B cell (primary cell): Measurements from ENCODE around the gene SGTA. TPM values are rescaled to one million over a fixed set of nuclear protein-coding genes. Genes with fewer than 3 reads are reported as not detected.

ENCODE experiments used
- ATAC-seq: fragments of 200-7000 bp; cut with Tn5 transposase; one replicate; pipeline ENCODE4 v1.10.0; 2021; ENCODE audit warnings: low read depth, mild to moderate bottlenecking, moderate number of reproducible peaks, moderate library complexity
- CTCF ChIA-PET: fragments of 350-600 bp; sonication (Branson Sonifier 250); formaldehyde crosslinking; loops from one replicate; lab custom pipeline; 2021; ENCODE audit warnings: antibody characterized with exemption, inconsistent platforms; lab: Charles Lee
- POLR2A ChIA-PET: fragments of 350-600 bp; sonication (Branson Sonifier 250); formaldehyde crosslinking; loops from one replicate; lab custom pipeline; 2021; ENCODE audit warnings: antibody characterized with exemption; lab: Charles Lee
- DNase-seq: peaks from one replicate; pipeline ENCODE4 v3.0.0; 2013
- H2AFZ ChIP-seq: 2 replicates; pipeline ENCODE4 v1.6.1; 2012; ENCODE audit warnings: mild to moderate bottlenecking, low read depth, low read length; ENCODE audit not compliant: insufficient read depth, poor library complexity, severe bottlenecking
- H3K27ac ChIP-seq, 2 donors: 1 replicate in 1 of 2; 2 replicates in 1 of 2; pipeline ENCODE4 v1.5.1; 2012 to 2013; ENCODE audit warnings: low read length in 2 of 2, mild to moderate bottlenecking in 2 of 2, moderate library complexity in 1 of 2
- H3K27me3 ChIP-seq, 4 experiments: fragments of 200-600 bp in 1 of 4; sonication (generic) in 1 of 4; replicated peaks in 1 of 4; 1 replicate in 2 of 4; 2 replicates in 2 of 4; pipeline versions ENCODE4 v1.6.1 to v1.7.0; 2013 to 2016; ENCODE audit warnings: low read length in 3 of 4, mild to moderate bottlenecking in 2 of 4, mixed read lengths in 1 of 4, moderate library complexity in 1 of 4; ENCODE audit not compliant: insufficient read depth in 4 of 4, control insufficient read depth in 3 of 4; ENCODE audit errors: control extremely low read depth in 1 of 4
- H3K36me3 ChIP-seq, 2 experiments: replicated peaks in 1 of 2; 1 replicate in 1 of 2; 2 replicates in 1 of 2; pipeline versions ENCODE4 v1.6.1 to v1.7.1; 2013; ENCODE audit warnings: low read length in 1 of 2; ENCODE audit not compliant: insufficient read depth in 2 of 2, control insufficient read depth in 1 of 2; ENCODE audit errors: control extremely low read depth in 1 of 2, extremely low read depth in 1 of 2
- H3K4me1 ChIP-seq, 2 donors: fragments of 200-600 bp in 1 of 2; sonication (generic) in 1 of 2; 1 replicate in 1 of 2; 2 replicates in 1 of 2; pipeline versions ENCODE4 v1.5.1 to v1.6.1; 2013 to 2017; ENCODE audit warnings: low read length in 2 of 2; ENCODE audit not compliant: control insufficient read depth in 2 of 2, insufficient read depth in 2 of 2
- H3K4me2 ChIP-seq: replicated peaks from 2 replicates; pipeline ENCODE3; 2012; ENCODE audit warnings: mild to moderate bottlenecking, low read depth, low read length; ENCODE audit not compliant: poor library complexity, severe bottlenecking
- H3K4me3 ChIP-seq, 5 experiments: fragments of 200-600 bp in 1 of 5; sonication (generic) in 1 of 5; 1 replicate in 3 of 5; 2 replicates in 2 of 5; pipeline versions ENCODE4 v1.5.1 to v1.7.0; 2011 to 2016; ENCODE audit warnings: low read length in 4 of 5, mild to moderate bottlenecking in 4 of 5, low read depth in 2 of 5, control low read depth in 1 of 5, moderate library complexity in 1 of 5; ENCODE audit not compliant: insufficient read depth in 1 of 5; ENCODE audit errors: control extremely low read depth in 1 of 5, extremely low read depth in 1 of 5
- H3K79me2 ChIP-seq: fragments of 200-600 bp; sonication (generic); one replicate; pipeline ENCODE4 v1.6.0; 2016; ENCODE audit warnings: low read length; ENCODE audit not compliant: control insufficient read depth, insufficient read depth
- H3K9ac ChIP-seq: fragments of 200-600 bp; sonication (generic); 2 replicates; pipeline ENCODE4 v1.6.1; 2017; ENCODE audit warnings: mild to moderate bottlenecking, low read length, moderate library complexity
- H3K9me3 ChIP-seq, 3 donors: one replicate each; pipeline versions ENCODE4 v1.6.1 to v1.7.1; 2013; ENCODE audit warnings: low read length in 2 of 3; ENCODE audit not compliant: control insufficient read depth in 2 of 3, insufficient read depth in 1 of 3; ENCODE audit errors: control extremely low read depth in 1 of 3
- H4K20me1 ChIP-seq: 2 replicates; pipeline ENCODE4 v1.6.0; 2012; ENCODE audit warnings: mild to moderate bottlenecking, low read length; ENCODE audit not compliant: insufficient read depth, control insufficient read depth, poor library complexity, severe bottlenecking
- H3K27ac Mint-ChIP-seq: one replicate; pipeline ENCODE4 v1.8.0; 2021; ENCODE audit warnings: mixed read lengths
- H3K27me3 Mint-ChIP-seq: one replicate; pipeline ENCODE4 v1.8.0; 2021; ENCODE audit warnings: mixed read lengths
- H3K4me1 Mint-ChIP-seq: one replicate; pipeline ENCODE4 v1.8.0; 2021; ENCODE audit warnings: mixed read lengths
- H3K4me3 Mint-ChIP-seq: one replicate; pipeline ENCODE4 v1.8.0; 2021; ENCODE audit warnings: mixed read lengths
- H3K9me3 Mint-ChIP-seq: one replicate; pipeline ENCODE4 v1.8.0; 2022; ENCODE audit warnings: mixed read lengths; ENCODE audit not compliant: insufficient read depth
- CTCF ChIP-seq: fragments of 200-600 bp; IDR thresholded peaks from one replicate; pipeline ENCODE4 v1.8.0; 2022; ENCODE audit warnings: antibody characterized with exemption, mild to moderate bottlenecking
- EZH2 ChIP-seq: IDR thresholded peaks from 2 replicates; pipeline ENCODE4 v1.6.1; 2012; ENCODE audit warnings: borderline replicate concordance, low read depth, mild to moderate bottlenecking, moderate library complexity, low read length; ENCODE audit not compliant: insufficient read depth, poor library complexity, severe bottlenecking
- WGBS: methylation state at CpG from one replicate; pipeline ENCODE4 v1.1.5; 2013; ENCODE audit warnings: missing lambda C conversion rate; ENCODE audit not compliant: insufficient coverage; 5-methylcytosine and 5-hydroxymethylcytosine counted together
- intact Hi-C: fragments of 100-400 bp; cut with micrococcal nuclease; formaldehyde crosslinking; loops from one replicate; pipeline ENCODE4 v1.10.0; 2022
- polyA plus RNA-seq: library from polyadenylated mRNA; depleted of rRNA; stranded (reverse); fragments of >200 nt; gene quantifications from 2 replicates; pipeline ENCODE4 v1.2.3, GENCODE V29; 2012
- total RNA-seq, 2 donors: library from RNA; stranded (reverse); fragments of 120-200 nt in 1 of 2; gene quantifications; 1 replicate in 1 of 2; 2 replicates in 1 of 2; pipeline versions ENCODE4 v1.2.3 to v1.2.4, GENCODE V29; 2013 to 2022

SGTA gene
- total and polyA plus RNA-seq, 2 donors (not counting 1 experiment from before 2014, with no cell fraction given) = 36.6 to 42.0 TPM

- Histone ChIP-seq H3K27me3 (no peaks in the 10 kb centered on the region), H3K4me3 (no peak overlapping the region), H3K9me3 (peaks cover 0 to 46% (median 10%) of the 10 kb centered on the region in 3 donors), H3K4me2 (peak overlapping the region; percentile 71), H2AFZ (no peak overlapping the region), H3K79me2 (no peaks in the 10 kb centered on the region), H3K9ac (no peak overlapping the region), H3K4me1 (peaks cover 26 to 41% of the 10 kb centered on the region in 2 donors), H3K36me3 (peaks cover 0 to 4% of the 10 kb centered on the region in 2 experiments), H4K20me1 (no peaks in the 10 kb centered on the region), H3K27ac (peak overlapping the region in 1 of 2 donors; percentile 97)
- intact Hi-C loops = loop anchor here (1.0 kb wide), 1 partner anchor 8 kb away; no protein-coding TSS in a partner anchor
- peaks cover 5% of the 10 kb centered on the region for H3K9me3 Mint-ChIP-seq
- H3K27me3 Mint-ChIP-seq = no peaks in the 10 kb centered on the region
- H3K4me3 Mint-ChIP-seq = peak overlapping the region; percentile 73
- ChIA-PET POLR2A (interaction anchor here (0.9 to 3.2 kb wide), 4 partner anchors 10 to 43 kb away, joined by 5 to 29 read pairs (median 26); partner anchors contain the start of gene GNG7), CTCF (interaction anchor here (1.2 to 1.6 kb wide), 3 partner anchors 27 to 64 kb away, joined by 4 to 11 read pairs (median 5); partner anchors contain the start of gene SLC39A3)
- no peak for TF ChIP-seq EZH2
- no peak for TF ChIP-seq CTCF
- peaks cover 40% of the 10 kb centered on the region for H3K4me1 Mint-ChIP-seq
- no peak for DNase-seq
- 83% methylated on average over 1 of the region's 5 CpGs for WGBS
- no peak for ATAC-seq
- peak overlapping the region; percentile 96 for H3K27ac Mint-ChIP-seq
Measured at GRCh38 chr19:2711875-2712205, 71.2 kb downstream of the SGTA start.

- TF ChIP-seq CTCF (no peak), EZH2 (no peak)
- peak overlapping the region in 2 of 5 experiments; percentile 7 to 22 for H3K4me3 ChIP-seq
- no peaks in the 10 kb centered on the region for H3K27me3 ChIP-seq
- no peaks in the 10 kb centered on the region for H3K79me2 ChIP-seq
- WGBS = 43% methylated on average over 15 of the region's 17 CpGs
- intact Hi-C loops = loop anchor here (1.0 kb wide), 1 partner anchor 9 kb away; no protein-coding TSS in a partner anchor
- peak overlapping the region; percentile 71 for H3K4me2 ChIP-seq
- peak overlapping the region; percentile 73 for H3K4me3 Mint-ChIP-seq
- POLR2A ChIA-PET = interaction anchor here (0.9 to 3.2 kb wide), 5 partner anchors 10 to 235 kb away, joined by 3 to 29 read pairs (median 25); partner anchors contain the start of genes GADD45B and GNG7
- no peaks in the 10 kb centered on the region for H3K27me3 Mint-ChIP-seq
- DNase-seq = peak; percentile 76
- H3K4me1 ChIP-seq = peaks cover 26 to 40% of the 10 kb centered on the region in 2 donors
- peak overlapping the region; percentile 84 to 97 for H3K27ac ChIP-seq
- CTCF ChIA-PET = interaction anchor here (0.9 to 3.0 kb wide), 12 partner anchors 10 to 149 kb away, joined by 3 to 14 read pairs (median 6); partner anchors contain the start of genes GNG7 and SLC39A3
- peaks cover 40% of the 10 kb centered on the region for H3K4me1 Mint-ChIP-seq
- peaks cover 0 to 4% of the 10 kb centered on the region in 2 experiments for H3K36me3 ChIP-seq
- H2AFZ ChIP-seq = no peak overlapping the region
- H4K20me1 ChIP-seq = no peaks in the 10 kb centered on the region
- H3K27ac Mint-ChIP-seq = peak overlapping the region; percentile 96
- peaks cover 0 to 42% (median 10%) of the 10 kb centered on the region in 3 donors for H3K9me3 ChIP-seq
- peak overlapping the region; percentile 39 for H3K9ac ChIP-seq
- no peak for ATAC-seq
- H3K9me3 Mint-ChIP-seq = peaks cover 5% of the 10 kb centered on the region
Measured at GRCh38 chr19:2711172-2711874, 71.8 kb downstream of the SGTA start.
